Type B pancreatic cell (in vitro differentiated cells): ENCODE results near the gene MYO5C. TPM values are rescaled to one million over a fixed set of nuclear protein-coding genes. Genes with fewer than 3 reads are reported as not detected.
A peak's percentile ranks its signal among the peaks of the same experiment; 100 is the strongest.

Experiments used
- DNase-seq: peaks from one replicate; pipeline ENCODE4 v3.0.0; 2021; ENCODE audit warnings: mixed read lengths; ENCODE audit not compliant: unreplicated experiment; ENCODE audit errors: extremely low spot score
- H3K27ac Mint-ChIP-seq: 2 replicates; pipeline ENCODE4 v1.8.0; 2021; ENCODE audit warnings: mild to moderate bottlenecking, mixed read lengths
- H3K27me3 Mint-ChIP-seq: 2 replicates; pipeline ENCODE4 v1.8.0; 2021; ENCODE audit warnings: mixed read lengths
- H3K36me3 Mint-ChIP-seq: 2 replicates; pipeline ENCODE4 v1.8.0; 2021; ENCODE audit warnings: mixed read lengths
- H3K4me1 Mint-ChIP-seq: one replicate; pipeline ENCODE4 v1.8.0; 2021; ENCODE audit warnings: mixed read lengths; ENCODE audit not compliant: unreplicated experiment
- H3K4me3 Mint-ChIP-seq: 2 replicates; pipeline ENCODE4 v1.8.0; 2021; ENCODE audit warnings: mild to moderate bottlenecking, mixed read lengths
- H3K9me3 Mint-ChIP-seq: 2 replicates; pipeline ENCODE4 v1.8.0; 2021; ENCODE audit warnings: mixed read lengths
- CTCF ChIP-seq: fragments of 200-600 bp; sonication (generic); conservative IDR thresholded peaks from 2 replicates; pipeline ENCODE4 v1.5.0; 2021; ENCODE audit warnings: antibody characterized with exemption, mild to moderate bottlenecking
- total RNA-seq: library from RNA; stranded (reverse); gene quantifications from 2 replicates; pipeline ENCODE4 v1.2.1, GENCODE V29; 2021; ENCODE audit warnings: low replicate concordance

The MYO5C gene
- total RNA-seq, 1 donor from 2014 or later = 17.5 TPM

- H3K9me3 Mint-ChIP-seq = no peaks in the 10 kb centered on the region
- no peaks in the 10 kb centered on the region for H3K36me3 Mint-ChIP-seq
- peaks cover 15% of the 10 kb centered on the region for H3K4me1 Mint-ChIP-seq
- H3K27me3 Mint-ChIP-seq = peaks cover 20% of the 10 kb centered on the region
- DNase-seq = no peak
- peak overlapping the region; percentile 73 for H3K27ac Mint-ChIP-seq
- no peak for TF ChIP-seq CTCF
- no peak overlapping the region for H3K4me3 Mint-ChIP-seq
These were observed 110.9 kb downstream of the MYO5C start for GRCh38 chr15:52184721-52185120.

GRCh38 chr15:52183562-52184173 lies 111.9 kb downstream of the MYO5C start:
- no peaks in the 10 kb centered on the region for H3K9me3 Mint-ChIP-seq
- H3K36me3 Mint-ChIP-seq = no peaks in the 10 kb centered on the region
- H3K4me1 Mint-ChIP-seq = peaks cover 19% of the 10 kb centered on the region
- H3K4me3 Mint-ChIP-seq = peak overlapping the region; percentile 62
- H3K27me3 Mint-ChIP-seq = peaks cover 24% of the 10 kb centered on the region
- DNase-seq = no peak
- TF ChIP-seq CTCF = peak; percentile 72
- peak overlapping the region; percentile 35 for H3K27ac Mint-ChIP-seq

- no peak overlapping the region for H3K27ac Mint-ChIP-seq
- DNase-seq = no peak
- H3K9me3 Mint-ChIP-seq = no peaks in the 10 kb centered on the region
- peaks cover 24% of the 10 kb centered on the region for H3K27me3 Mint-ChIP-seq
- TF ChIP-seq CTCF = no peak
- peaks cover 19% of the 10 kb centered on the region for H3K4me1 Mint-ChIP-seq
- no peaks in the 10 kb centered on the region for H3K36me3 Mint-ChIP-seq
- no peak overlapping the region for H3K4me3 Mint-ChIP-seq
These were observed 113.4 kb downstream of the MYO5C start for GRCh38 chr15:52181938-52182780.

GRCh38 chr15:52180851-52181450 lies 114.7 kb downstream of the MYO5C start:
- peak overlapping the region; percentile 89 for H3K4me3 Mint-ChIP-seq
- TF ChIP-seq CTCF = no peak
- DNase-seq = peak; percentile 36
- no peaks in the 10 kb centered on the region for H3K9me3 Mint-ChIP-seq
- H3K27me3 Mint-ChIP-seq = peaks cover 24% of the 10 kb centered on the region
- H3K27ac Mint-ChIP-seq = peak overlapping the region; percentile 77
- peaks cover 19% of the 10 kb centered on the region for H3K4me1 Mint-ChIP-seq
- no peaks in the 10 kb centered on the region for H3K36me3 Mint-ChIP-seq

GRCh38 chr15:52180196-52180835 lies 115.3 kb downstream of the MYO5C start:
- peak; percentile 51 for DNase-seq
- Mint-ChIP-seq H3K4me1 (peaks cover 17% of the 10 kb centered on the region), H3K36me3 (no peaks in the 10 kb centered on the region), H3K27ac (peak overlapping the region; percentile 84), H3K4me3 (peak overlapping the region; percentile 89), H3K27me3 (peaks cover 24% of the 10 kb centered on the region), H3K9me3 (no peaks in the 10 kb centered on the region)
- TF ChIP-seq CTCF = no peak
